Left lung (tissue), 10 donors: ENCODE measurements around the gene DLGAP1. TPM values are rescaled to one million over a fixed set of nuclear protein-coding genes. Genes with fewer than 3 reads are reported as not detected.

Source experiments
- ATAC-seq: fragments of 200-7000 bp; cut with Tn5 transposase; one replicate; pipeline ENCODE4 v1.9.1; 2020; ENCODE audit warnings: moderate library complexity
- DNase-seq, 4 donors: peaks; one replicate each; pipeline ENCODE4 v3.0.0-alpha.2; 2013 to 2020
- H3K27ac ChIP-seq, 2 donors: fragments of 200-600 bp; sonication (generic) in 1 of 2; one replicate each; pipeline versions ENCODE4 v1.5.0 to v1.8.0; 2020 to 2021
- H3K27me3 ChIP-seq, 2 donors: fragments of 200-600 bp; sonication (generic) in 1 of 2; one replicate each; pipeline versions ENCODE4 v1.5.0 to v1.8.0; 2020 to 2021
- H3K36me3 ChIP-seq, 2 donors: fragments of 200-600 bp; sonication (generic) in 1 of 2; one replicate each; pipeline versions ENCODE4 v1.5.0 to v1.8.0; 2020 to 2021
- H3K4me1 ChIP-seq, 2 donors: fragments of 200-600 bp; one replicate each; pipeline ENCODE4 v1.8.0; 2021
- H3K4me3 ChIP-seq, 2 donors: fragments of 200-600 bp; sonication (generic) in 1 of 2; one replicate each; pipeline versions ENCODE4 v1.5.0 to v1.8.0; 2020 to 2021; ENCODE audit warnings: mild to moderate bottlenecking in 1 of 2
- H3K9me3 ChIP-seq, 2 donors: fragments of 200-600 bp; sonication (generic) in 1 of 2; one replicate each; pipeline versions ENCODE4 v1.5.0 to v1.8.0; 2020 to 2021
- CTCF ChIP-seq, 2 donors: fragments of 200-600 bp; sonication (generic) in 1 of 2; IDR thresholded peaks; one replicate each; pipeline versions ENCODE4 v1.5.0 to v1.8.0; 2021; ENCODE audit warnings: antibody characterized with exemption in 2 of 2
- intact Hi-C, 2 donors: fragments of 100-400 bp; cut with DNase I; formaldehyde crosslinking; loops; one replicate each; pipeline versions ENCODE4 v1.11.2 to v1.14.2; 2022
- polyA plus RNA-seq, 6 donors: library from polyadenylated mRNA; unstranded; fragments of 120-200 nt; gene quantifications; one replicate each; pipeline ENCODE4 v1.2.1, GENCODE V29; 2013; ENCODE audit not compliant: insufficient read length in 6 of 6
- total RNA-seq, 2 donors: library from RNA; stranded (reverse); fragmentation: NEBNext Ultra II Directional; extraction: Animal tissue kit (Norgen Biotek cat#: 25700); gene quantifications; one replicate each; pipeline ENCODE4 v1.2.1, GENCODE V29; 2021
- donor health status: DM: no; HTN: yes; CAD: no.
- donor health status: DM: no; HTN: no; CAD: no.

Gene DLGAP1
- total and polyA plus RNA-seq, 8 donors = 1.6 to 4.0 (median 2.1) TPM

- H3K4me3 ChIP-seq = no peak overlapping the region
- H3K27ac ChIP-seq = no peak overlapping the region
- no peak for TF ChIP-seq CTCF (IDR thresholded peaks at IDR 0.05)
- no peaks in the 10 kb centered on the region for H3K9me3 ChIP-seq
- H3K27me3 ChIP-seq = no peaks in the 10 kb centered on the region
- no peaks in the 10 kb centered on the region for H3K36me3 ChIP-seq
- ATAC-seq = peak; percentile 69
- intact Hi-C loops = loop anchor here in 1 of 2 donors (10.0 kb wide), 1 partner anchor 211 kb away; no protein-coding TSS in a partner anchor
- DNase-seq = no peak
- H3K4me1 ChIP-seq = peaks cover 0 to 5% of the 10 kb centered on the region in 2 donors
Observed at GRCh38 chr18:3985664-3986063, 469.4 kb downstream of the DLGAP1 start.

GRCh38 chr18:3985020-3985419, 470.1 kb downstream of the DLGAP1 start:
- Histone ChIP-seq H3K36me3 (no peaks in the 10 kb centered on the region), H3K4me3 (no peak overlapping the region), H3K27ac (peak overlapping the region in 1 of 2 donors; percentile 22), H3K27me3 (no peaks in the 10 kb centered on the region), H3K9me3 (no peaks in the 10 kb centered on the region), H3K4me1 (peaks cover 0 to 5% of the 10 kb centered on the region in 2 donors)
- ATAC-seq = peak; percentile 34
- TF ChIP-seq CTCF (IDR thresholded peaks at IDR 0.05) = no peak
- intact Hi-C loops = loop anchor here in 1 of 2 donors (10.0 kb wide), 1 partner anchor 210 kb away; no protein-coding TSS in a partner anchor
- no peak for DNase-seq

GRCh38 chr18:3984163-3984757, 470.8 kb downstream of the DLGAP1 start:
- Histone ChIP-seq H3K27me3 (no peaks in the 10 kb centered on the region), H3K4me3 (no peak overlapping the region), H3K36me3 (no peaks in the 10 kb centered on the region), H3K4me1 (peaks cover 0 to 5% of the 10 kb centered on the region in 2 donors), H3K27ac (no peak overlapping the region), H3K9me3 (no peaks in the 10 kb centered on the region)
- intact Hi-C loops = loop anchor here in 1 of 2 donors (10.0 kb wide), 1 partner anchor 209 kb away; no protein-coding TSS in a partner anchor
- ATAC-seq (peak; percentile 19), DNase-seq (no peak)
- TF ChIP-seq CTCF (IDR thresholded peaks at IDR 0.05) = no peak

- H3K9me3 ChIP-seq = peaks cover 0 to 7% of the 10 kb centered on the region in 2 donors
- DNase-seq (no peak), ATAC-seq (peak; percentile 38)
- no peak overlapping the region for H3K4me3 ChIP-seq
- no peaks in the 10 kb centered on the region for H3K36me3 ChIP-seq
- H3K4me1 ChIP-seq = peaks cover 0 to 5% of the 10 kb centered on the region in 2 donors
- intact Hi-C loops = loop anchor here in 1 of 2 donors (10.0 kb wide), 1 partner anchor 209 kb away; no protein-coding TSS in a partner anchor
- no peak overlapping the region for H3K27ac ChIP-seq
- H3K27me3 ChIP-seq = no peaks in the 10 kb centered on the region
- no peak for TF ChIP-seq CTCF (IDR thresholded peaks at IDR 0.05)
Observed at GRCh38 chr18:3983351-3983969, 471.6 kb downstream of the DLGAP1 start.

- Histone ChIP-seq H3K4me3 (no peak overlapping the region), H3K9me3 (peaks cover 0 to 13% of the 10 kb centered on the region in 2 donors), H3K27ac (no peak overlapping the region), H3K4me1 (peaks cover 0 to 5% of the 10 kb centered on the region in 2 donors), H3K36me3 (no peaks in the 10 kb centered on the region), H3K27me3 (no peaks in the 10 kb centered on the region)
- TF ChIP-seq CTCF (IDR thresholded peaks at IDR 0.05) = no peak
- no peak for DNase-seq
- no peak for ATAC-seq
- intact Hi-C loops = loop anchor here in 1 of 2 donors (10.0 kb wide), 1 partner anchor 208 kb away; no protein-coding TSS in a partner anchor
Observed at GRCh38 chr18:3982541-3982940, 472.6 kb downstream of the DLGAP1 start.
